ENCODE measurements around the gene IL22RA1.

The IL22RA1 gene

DNA sequence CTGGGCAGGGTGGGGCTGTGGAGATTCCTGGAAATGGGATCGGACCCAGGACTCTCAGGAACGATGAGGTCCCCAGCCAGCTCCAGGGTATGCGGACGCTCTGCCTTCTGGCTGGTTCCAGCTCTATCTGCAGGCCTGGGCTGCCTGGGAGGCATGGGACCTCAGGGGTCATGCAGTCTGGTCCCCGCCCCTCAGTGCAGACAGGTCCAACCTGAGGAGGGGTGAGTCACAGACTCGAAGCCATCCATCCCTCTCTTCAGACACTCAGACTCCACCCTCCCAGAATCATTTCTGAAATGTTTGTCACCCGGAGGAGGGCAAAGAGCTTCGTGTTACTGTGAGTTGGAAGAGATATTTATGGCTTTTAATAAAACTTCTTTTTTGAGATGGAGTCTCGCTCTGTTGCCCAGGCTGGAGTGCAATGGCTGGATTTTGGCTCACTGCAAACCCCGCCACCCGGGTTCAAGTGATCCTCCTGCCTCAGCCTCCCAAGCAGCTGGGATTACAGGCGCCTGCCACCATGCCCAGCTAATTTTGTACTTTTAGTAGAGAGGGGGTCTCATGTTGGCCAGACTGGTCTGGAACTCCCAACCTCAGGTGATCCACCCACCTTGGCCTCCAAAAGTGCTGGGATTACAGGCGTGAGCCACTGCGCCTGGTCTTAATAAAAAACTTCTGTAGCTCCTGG lies 25.1 kb downstream of the IL22RA1 start:
- in situ Hi-C loops (cut with HindIII; ENCODE audit: low sequenced_read_pairs), result no loop called here

GRCh38 chr1:24117132-24117531 lies 25.8 kb downstream of the IL22RA1 start:
- in situ Hi-C loops (cut with HindIII; ENCODE audit: low sequenced_read_pairs), result no loop called here

- in situ Hi-C loops (cut with HindIII; ENCODE audit: low sequenced_read_pairs), result no loop called here
These were observed 28.2 kb downstream of the IL22RA1 start for GRCh38 chr1:24114753-24115152.

GRCh38 chr1:24113641-24114033 lies 29.3 kb downstream of the IL22RA1 start:
- in situ Hi-C loops (cut with HindIII; ENCODE audit: low sequenced_read_pairs), result no loop called here

DNA sequence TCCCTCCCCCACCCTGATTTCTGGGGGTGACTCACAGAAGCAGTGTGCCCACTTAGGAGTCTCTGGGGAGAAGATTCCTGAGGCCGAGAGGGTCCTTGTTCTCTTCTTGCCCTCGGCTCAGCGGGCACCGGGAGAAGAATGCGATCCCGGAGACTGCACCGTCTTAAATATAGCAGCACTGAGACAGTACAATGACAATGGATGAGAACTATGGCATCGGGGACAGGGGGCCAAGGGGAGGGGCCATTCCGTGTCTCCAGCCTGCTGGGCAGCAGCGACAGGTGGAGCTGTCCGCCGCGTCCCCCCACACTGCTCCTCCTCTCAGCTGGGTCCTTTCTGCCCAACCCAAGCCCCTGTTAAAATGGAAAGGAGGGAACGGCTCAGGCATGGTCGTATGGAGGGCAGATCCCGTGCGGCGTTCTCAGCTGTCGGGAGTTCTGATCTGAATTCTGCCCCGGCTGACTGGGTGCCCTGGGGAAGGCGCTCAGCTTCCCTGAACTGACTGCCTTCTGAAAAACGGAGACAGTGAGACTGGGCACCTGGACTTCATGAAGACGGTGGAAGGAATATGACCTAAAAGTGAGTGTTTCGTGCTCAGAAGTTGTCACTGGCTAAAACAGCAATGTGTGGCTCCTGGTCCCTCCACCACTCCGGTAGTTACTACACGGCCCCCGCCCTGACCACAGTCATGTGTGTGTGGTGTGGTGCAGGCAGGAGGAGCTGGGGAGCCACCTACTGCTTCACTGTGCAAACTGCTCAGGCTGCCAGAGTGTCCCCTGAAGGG lies 30.8 kb downstream of the IL22RA1 start, which contains the start of gene MYOM3:
Gene MYOM3 (minus strand): TSS at position 140 of the 784 bp plus-strand sequence. CDS start 3,499 bp downstream, outside the sequence.
- in situ Hi-C loops (cut with HindIII; ENCODE audit: low sequenced_read_pairs), result no loop called here

GRCh38 chr1:24111262-24111995 lies 31.5 kb downstream of the IL22RA1 start:
- in situ Hi-C loops (cut with HindIII; ENCODE audit: low sequenced_read_pairs), result no loop called here

DNA sequence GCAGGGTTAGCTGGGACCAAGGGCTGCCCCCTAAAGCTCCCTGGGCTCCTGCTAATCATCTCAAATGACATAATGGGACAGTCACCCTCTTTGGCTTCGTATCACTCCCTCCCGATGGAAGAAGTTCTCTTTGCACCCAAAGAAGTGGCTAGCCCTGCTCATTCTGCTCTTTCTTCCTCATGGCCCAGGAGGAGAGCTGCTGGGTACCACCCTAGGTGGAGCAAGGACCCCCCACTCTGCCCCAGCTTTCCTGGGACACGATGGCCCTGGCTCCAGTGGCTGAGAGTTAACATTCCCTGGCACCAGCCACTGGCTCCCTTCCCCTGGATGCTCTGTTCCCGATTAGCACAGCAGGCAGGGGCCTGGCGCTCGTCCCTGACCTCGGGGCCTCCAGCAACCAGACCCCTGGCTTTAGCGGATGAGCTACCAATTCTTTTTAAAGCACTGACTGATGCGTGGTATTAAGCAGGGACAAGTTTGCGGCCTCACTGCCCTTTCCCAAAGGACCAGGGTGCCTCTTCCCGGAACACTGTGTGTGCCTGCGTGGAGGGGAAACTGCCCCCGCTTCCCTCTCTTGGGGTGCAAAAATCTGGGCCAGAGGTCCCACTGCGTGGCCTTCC lies 32.2 kb downstream of the IL22RA1 start:
- in situ Hi-C loops (cut with HindIII; ENCODE audit: low sequenced_read_pairs), result no loop called here

GRCh38 chr1:24109686-24110475 lies 33.1 kb downstream of the IL22RA1 start:
- in situ Hi-C loops (cut with HindIII; ENCODE audit: low sequenced_read_pairs), result loop anchor here (5.0 to 10.0 kb wide), 2 partner anchors 37 to 525 kb away; no protein-coding TSS in a partner anchor

DNA sequence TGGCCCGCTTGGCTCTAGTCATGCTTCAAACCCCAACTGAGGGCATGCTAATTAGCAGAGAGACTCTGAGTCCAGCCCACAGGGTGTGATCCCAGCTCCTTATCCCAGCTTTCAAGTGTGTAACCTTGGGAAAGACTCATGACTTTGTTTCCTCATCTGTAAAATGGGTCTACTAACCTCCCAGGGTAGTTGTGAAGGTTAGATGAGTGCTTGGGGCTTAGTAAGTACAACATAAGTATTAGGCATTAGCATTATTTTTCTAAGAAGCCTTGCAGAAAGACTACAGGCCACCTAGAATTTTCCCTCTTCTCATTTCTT lies 33.8 kb downstream of the IL22RA1 start:
- in situ Hi-C loops (cut with HindIII; ENCODE audit: low sequenced_read_pairs), result loop anchor here (5.0 to 10.0 kb wide), 2 partner anchors 38 to 526 kb away; no protein-coding TSS in a partner anchor

DNA sequence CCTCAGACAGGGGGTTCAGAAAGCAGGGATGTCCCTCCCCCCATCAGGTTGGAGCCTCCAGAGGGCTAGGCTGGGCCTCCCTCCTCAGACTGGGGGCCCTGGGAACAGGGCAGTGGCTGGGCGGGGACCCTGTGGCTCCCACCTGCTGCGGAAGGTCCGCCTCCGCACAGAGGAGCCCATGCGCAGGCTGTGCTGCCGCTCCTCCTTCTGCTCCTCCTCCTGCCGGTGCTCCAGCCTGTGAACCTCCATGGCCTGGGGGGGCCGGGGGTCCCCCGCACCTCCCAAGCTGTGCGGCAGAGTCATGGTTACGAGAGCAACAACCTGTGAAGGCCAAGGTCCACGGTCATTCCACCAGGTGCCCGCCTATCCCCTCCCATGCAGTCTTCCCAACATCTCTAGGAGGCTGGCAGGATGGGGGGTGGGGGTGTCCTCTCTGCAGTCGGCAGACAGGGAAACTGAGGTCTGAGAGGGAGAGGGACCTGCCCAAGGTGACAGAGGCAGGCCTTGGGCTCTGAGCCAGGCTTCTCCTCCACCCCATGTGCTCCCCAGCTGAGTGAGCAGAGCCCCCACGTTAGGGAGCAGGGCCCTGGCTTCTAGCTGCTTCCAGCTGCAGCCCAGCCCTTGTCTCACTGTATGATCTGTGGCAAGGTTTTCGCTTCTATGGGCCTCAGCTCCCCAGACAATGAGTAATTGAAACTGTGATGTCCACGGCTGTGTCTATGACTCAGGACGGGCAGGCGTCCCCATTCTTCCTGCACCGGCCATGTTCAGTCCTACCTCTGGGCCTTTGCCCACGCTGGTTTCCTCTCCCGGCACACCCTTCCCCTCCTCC lies 34.4 kb downstream of the IL22RA1 start:
- in situ Hi-C loops (cut with HindIII; ENCODE audit: low sequenced_read_pairs), result loop anchor here (5.0 to 10.0 kb wide), 2 partner anchors 39 to 526 kb away; no protein-coding TSS in a partner anchor

DNA sequence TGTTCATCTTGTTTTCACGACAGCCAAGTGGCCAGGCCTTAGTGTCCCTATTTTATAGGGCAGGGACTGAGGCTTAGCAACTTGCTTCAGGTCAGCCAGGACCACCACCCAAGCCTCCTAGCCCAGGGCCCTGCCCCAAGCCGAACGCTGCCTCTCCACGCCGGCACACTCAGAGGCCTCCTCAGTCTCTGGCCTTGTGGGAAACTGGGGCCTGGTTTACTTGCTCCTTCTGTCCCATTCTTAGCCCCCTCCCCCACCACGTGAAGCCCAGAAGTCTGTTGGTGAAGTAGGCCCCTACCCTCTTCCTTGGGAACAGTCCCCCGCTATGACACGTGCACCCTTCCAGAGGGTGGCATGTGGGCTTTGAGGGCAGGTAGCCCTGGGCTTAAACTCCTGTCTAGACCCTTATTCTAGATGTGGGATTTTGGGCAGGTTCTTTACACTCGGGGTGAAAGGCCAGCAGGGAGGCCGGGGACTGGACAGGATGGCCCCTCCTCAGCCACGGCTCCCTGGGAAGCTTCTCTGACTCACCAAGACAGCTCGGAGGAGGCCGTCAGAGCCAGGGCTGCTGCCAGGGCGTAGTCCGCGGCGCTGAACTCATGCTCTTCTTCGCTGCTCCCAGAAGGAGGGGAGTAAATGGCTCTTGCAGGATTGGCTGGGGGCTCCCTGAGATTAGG lies 35.3 kb downstream of the IL22RA1 start:
- in situ Hi-C loops (cut with HindIII; ENCODE audit: low sequenced_read_pairs), result loop anchor here (5.0 to 10.0 kb wide), 2 partner anchors 40 to 527 kb away; no protein-coding TSS in a partner anchor

- in situ Hi-C loops (cut with HindIII; ENCODE audit: low sequenced_read_pairs), result loop anchor here (5.0 to 10.0 kb wide), 2 partner anchors 42 to 529 kb away; no protein-coding TSS in a partner anchor
These were observed 37.4 kb downstream of the IL22RA1 start for GRCh38 chr1:24105368-24106160.

- in situ Hi-C loops (cut with HindIII; ENCODE audit: low sequenced_read_pairs), result loop anchor here (5.0 to 10.0 kb wide), 2 partner anchors 42 to 530 kb away; no protein-coding TSS in a partner anchor
These were observed 38.1 kb downstream of the IL22RA1 start for GRCh38 chr1:24104854-24105253.

GRCh38 chr1:24103879-24104278 lies 39.1 kb downstream of the IL22RA1 start:
- in situ Hi-C loops (cut with HindIII; ENCODE audit: low sequenced_read_pairs), result loop anchor here (10.0 kb wide), 1 partner anchor 531 kb away; no protein-coding TSS in a partner anchor

- in situ Hi-C loops (cut with HindIII; ENCODE audit: low sequenced_read_pairs), result loop anchor here (10.0 kb wide), 1 partner anchor 531 kb away; no protein-coding TSS in a partner anchor
These were observed 39.5 kb downstream of the IL22RA1 start for GRCh38 chr1:24103408-24103807.

GRCh38 chr1:24102961-24103360 lies 40.0 kb downstream of the IL22RA1 start:
- in situ Hi-C loops (cut with HindIII; ENCODE audit: low sequenced_read_pairs), result loop anchor here (10.0 kb wide), 1 partner anchor 532 kb away; no protein-coding TSS in a partner anchor

Data from DLD1 (cell line).